ACHN (cell line): ENCODE data around the gene BRME1.
A peak's percentile ranks its signal among the peaks of the same experiment; 100 is the strongest.

ENCODE experiments used
- DNase-seq: peaks from one replicate; pipeline ENCODE4 v3.0.0-alpha.2; 2015
- in situ Hi-C: cut with HindIII; loops from 2 replicates; pipeline ENCODE4 v1.10.0; 2017; ENCODE audit warnings: low sequenced_read_pairs, low pct_ligation_motif_present, low pct_unique_long_range_greater_than_20kb

Gene BRME1

GRCh38 chr19:13899393-13899792 is 6.5 kb downstream of the BRME1 start:
- in situ Hi-C loops: no loop called here
- no peak for DNase-seq

DNA sequence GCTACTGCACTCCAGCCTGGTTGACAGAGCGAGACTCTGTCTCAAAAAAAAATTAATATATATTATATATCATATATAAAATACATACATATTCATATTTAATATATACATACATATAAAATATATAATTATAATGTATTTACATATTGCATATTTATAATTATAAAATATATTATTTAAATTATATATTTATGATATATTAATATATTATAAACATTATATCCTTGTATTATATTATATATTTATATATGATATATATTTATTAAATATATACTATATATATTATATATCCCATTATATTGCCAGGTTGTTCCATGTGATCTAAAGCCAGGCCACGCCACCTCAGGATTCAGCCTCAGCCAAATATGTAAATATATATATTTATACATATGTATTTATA is 9.7 kb downstream of the BRME1 start:
- in situ Hi-C loops: no loop called here

GRCh38 chr19:13894552-13894951 is 11.4 kb downstream of the BRME1 start:
- in situ Hi-C loops: no loop called here
- no peak for DNase-seq

More for the DNA sequence above, 9.7 kb downstream of the BRME1 start:
- no peak for DNase-seq

- in situ Hi-C loops: no loop called here
- no peak for DNase-seq
These were observed 13.0 kb downstream of the BRME1 start for GRCh38 chr19:13892870-13893269.

- in situ Hi-C loops: no loop called here
- no peak for DNase-seq
These were observed 15.8 kb downstream of the BRME1 start for GRCh38 chr19:13890136-13890535.

DNA sequence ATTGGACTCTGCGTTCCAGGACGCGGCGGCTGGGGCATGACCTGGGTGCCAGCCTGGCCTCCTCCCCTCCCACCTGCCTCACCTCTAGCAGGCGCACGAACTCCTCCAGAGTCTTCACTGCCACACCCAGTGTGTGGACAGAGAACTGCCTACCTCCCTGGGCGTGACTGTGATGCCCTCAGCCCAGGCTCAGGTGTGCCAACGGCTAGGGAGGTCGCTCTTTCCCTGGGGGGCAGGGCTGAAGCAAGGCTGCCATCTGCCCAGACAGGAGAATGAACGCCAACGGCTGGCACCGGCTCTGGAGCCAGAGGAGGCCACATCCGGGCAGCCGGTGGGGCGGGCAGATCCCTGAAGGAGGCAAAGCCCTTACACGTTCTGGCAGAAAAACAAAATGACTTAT is 17.6 kb downstream of the BRME1 start:
- no peak for DNase-seq
- in situ Hi-C loops: no loop called here

DNA sequence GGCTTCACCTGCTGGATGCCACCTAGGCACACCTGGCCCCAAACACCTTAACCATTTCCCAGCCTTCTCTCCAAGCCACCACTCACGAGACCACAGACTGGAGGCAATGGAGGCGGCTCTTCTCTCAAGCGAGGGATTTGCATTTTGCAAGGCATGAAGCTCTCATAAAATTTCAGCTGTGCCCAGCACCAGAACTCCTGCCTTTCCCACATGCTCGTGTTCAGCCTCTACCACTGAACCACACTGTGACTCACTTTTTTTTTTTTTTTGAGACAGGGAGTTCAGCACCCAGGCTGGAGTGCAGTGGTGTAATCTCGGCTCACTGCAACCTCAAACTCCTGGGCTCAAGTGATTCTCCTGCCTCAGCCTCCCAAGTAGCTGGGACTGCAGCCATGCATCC is 18.4 kb downstream of the BRME1 start:
- no peak for DNase-seq
- in situ Hi-C loops: no loop called here

- DNase-seq: no peak
- in situ Hi-C loops: no loop called here
These were observed 18.9 kb downstream of the BRME1 start for GRCh38 chr19:13887018-13887436.

DNA sequence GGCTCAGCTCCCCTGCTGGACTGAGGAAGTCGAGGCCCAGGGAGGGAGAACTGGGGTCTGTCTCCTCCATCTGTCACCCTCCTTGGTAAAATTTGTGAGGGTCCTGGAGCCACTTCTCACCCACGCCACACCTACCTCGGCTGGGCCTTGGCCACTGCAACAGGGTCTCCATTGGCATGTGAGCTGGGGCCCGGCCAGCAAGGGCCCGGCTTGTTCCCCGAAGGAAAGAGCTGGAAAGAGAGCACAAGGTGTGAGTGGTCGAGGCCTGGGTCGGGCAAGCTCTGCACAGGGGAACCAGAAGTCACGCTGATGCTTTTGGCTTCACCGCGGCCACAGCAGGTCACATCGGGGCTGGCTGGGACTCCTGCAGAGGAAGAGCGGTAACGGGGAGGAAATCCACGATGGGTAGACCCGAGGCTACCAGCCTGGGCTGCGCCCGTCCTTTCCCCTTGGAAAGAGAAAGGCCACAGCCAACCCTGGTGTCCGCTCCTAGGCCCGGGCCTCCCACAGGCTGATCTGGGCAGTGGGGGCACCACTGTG is 20.0 kb downstream of the BRME1 start:
- no peak for DNase-seq
- in situ Hi-C loops: no loop called here

- no peak for DNase-seq
- in situ Hi-C loops: no loop called here
These were observed 21.0 kb downstream of the BRME1 start for GRCh38 chr19:13884726-13885591.

GRCh38 chr19:13883516-13884064 is 22.3 kb downstream of the BRME1 start:
- DNase-seq: no peak
- in situ Hi-C loops: no loop called here

DNA sequence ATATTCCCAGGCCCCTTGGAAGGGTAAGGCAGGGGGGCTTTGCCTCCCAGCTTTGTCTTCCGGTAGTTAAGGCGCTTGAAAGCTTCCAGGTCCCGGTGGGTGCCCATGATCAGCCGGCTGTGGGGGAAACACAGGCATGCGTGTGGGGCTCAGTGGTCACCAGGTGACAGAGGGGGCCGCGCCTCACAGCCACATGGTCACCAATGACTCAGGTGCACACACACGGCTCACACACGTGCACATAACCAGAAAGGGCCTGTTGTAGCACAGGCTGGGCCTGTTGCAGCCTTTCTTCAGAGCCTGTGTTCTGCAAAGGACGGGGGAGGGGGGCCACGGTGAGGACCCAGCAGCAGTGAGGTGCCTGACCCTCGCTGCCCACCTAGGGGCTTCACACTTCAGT is 23.1 kb downstream of the BRME1 start:
- in situ Hi-C loops: no loop called here
- DNase-seq: no peak

DNA sequence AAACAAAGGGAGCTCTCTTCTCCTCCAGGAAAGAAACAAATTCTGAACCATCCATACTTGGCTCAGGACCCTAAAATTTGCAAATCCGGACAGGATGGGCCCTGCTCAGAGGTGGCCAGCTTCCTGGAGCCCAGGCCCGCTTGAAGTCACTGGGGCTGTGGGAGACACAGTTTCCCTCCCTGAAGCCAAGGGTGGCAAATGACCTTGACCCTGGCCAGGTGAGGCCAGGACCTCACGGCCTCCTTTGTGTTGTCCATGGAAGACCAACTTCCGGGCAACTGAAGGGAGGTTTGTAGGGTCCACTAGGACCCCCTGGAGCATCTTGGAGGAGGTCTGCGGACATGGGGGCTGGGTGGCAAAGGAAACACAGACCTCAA is 23.5 kb downstream of the BRME1 start:
- DNase-seq: no peak
- in situ Hi-C loops: no loop called here

- DNase-seq: no peak
- in situ Hi-C loops: no loop called here
These were observed 24.1 kb downstream of the BRME1 start for GRCh38 chr19:13881692-13882418.

GRCh38 chr19:13881251-13881691 is 24.6 kb downstream of the BRME1 start:
- no peak for DNase-seq
- in situ Hi-C loops: no loop called here

GRCh38 chr19:13880059-13881043 is 25.6 kb downstream of the BRME1 start:
- in situ Hi-C loops: no loop called here
- DNase-seq: peak; percentile 91

DNA sequence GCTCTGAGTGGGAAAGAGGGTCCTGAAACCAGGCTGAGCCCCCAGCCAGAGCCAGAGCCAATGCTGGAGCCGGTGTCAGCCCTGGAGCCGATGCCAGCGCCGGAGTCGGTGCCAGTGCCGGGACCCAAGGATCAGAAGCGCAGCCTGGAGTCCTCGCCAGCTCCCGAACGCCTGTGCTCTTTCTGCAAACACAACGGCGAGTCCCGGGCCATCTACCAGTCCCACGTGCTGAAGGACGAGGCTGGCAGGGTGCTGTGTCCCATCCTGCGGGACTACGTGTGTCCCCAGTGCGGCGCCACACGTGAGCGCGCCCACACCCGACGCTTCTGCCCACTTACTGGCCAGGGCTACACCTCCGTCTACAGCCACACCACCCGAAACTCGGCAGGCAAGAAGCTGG is 28.6 kb downstream of the BRME1 start:
- in situ Hi-C loops: no loop called here
- DNase-seq: no peak

DNA sequence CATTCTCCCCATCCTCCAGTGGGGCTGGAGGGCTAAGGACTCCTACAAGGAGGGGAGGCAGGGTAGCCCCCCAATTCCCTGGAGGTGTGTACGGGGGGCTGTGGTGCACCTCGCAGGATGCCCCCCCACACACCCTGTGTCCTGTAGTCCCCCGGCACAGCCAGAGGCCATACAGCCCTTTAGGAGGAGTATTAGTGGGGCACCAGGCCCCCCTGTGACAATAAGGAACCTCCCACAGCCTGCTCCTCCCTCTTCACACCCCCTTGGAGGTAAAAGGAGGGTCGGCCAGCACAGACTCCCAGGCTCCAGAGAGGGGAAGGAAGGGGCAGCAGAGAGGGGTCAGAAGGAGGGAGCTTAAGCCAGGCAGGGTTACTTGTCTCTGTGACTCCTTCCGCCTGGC is 29.1 kb downstream of the BRME1 start, which contains the start of gene NANOS3:
NANOS3 (plus strand) TSS at position 301 of the 400 bp plus-strand sequence. CDS start 115 bp downstream, outside the sequence.
- no peak for DNase-seq
- in situ Hi-C loops: no loop called here
